IMR-90 (cell line): ENCODE data around the gene FLRT3. TPM values are rescaled to one million over a fixed set of nuclear protein-coding genes. Genes with fewer than 3 reads are reported as not detected.

ENCODE experiments used
- ATAC-seq: fragments of 200-7000 bp; cut with Tn5 transposase; 2 replicates; pipeline ENCODE4 v1.9.1; 2020; ENCODE audit warnings: low read depth, mild to moderate bottlenecking, moderate library complexity
- BruUV-seq: library from RNA; stranded (reverse); fragments of 400-500 nt; replicated peaks from 2 replicates; lab custom pipeline; 2021; lab: Mats Ljungman, UMichigan
- CTCF ChIA-PET: fragments of 300-600 bp; formaldehyde crosslinking; extraction: SDS; loops from one replicate; lab custom pipeline; 2021; ENCODE audit warnings: antibody characterized with exemption; lab: Yijun Ruan, JAX
- POLR2A ChIA-PET: fragments of 300-600 bp; sonication (Branson Sonifier 250); formaldehyde crosslinking; loops from one replicate; lab custom pipeline; 2022; ENCODE audit warnings: antibody characterized with exemption; ENCODE audit not compliant: unreplicated experiment; lab: Charles Lee
- DNase-seq: peaks from one replicate; pipeline ENCODE4 v3.0.0; 2013
- H2AFZ ChIP-seq: replicated peaks from 2 replicates; pipeline ENCODE3; 2013; ENCODE audit warnings: low read length, mild to moderate bottlenecking; ENCODE audit not compliant: poor library complexity
- H2AK5ac ChIP-seq: 2 replicates; pipeline ENCODE4 v1.6.1; 2013; ENCODE audit warnings: low read depth, low read length, inconsistent platforms
- H2AK9ac ChIP-seq: replicated peaks from 2 replicates; pipeline ENCODE3; 2013; ENCODE audit warnings: mild to moderate bottlenecking, low read depth, low read length, moderate library complexity; ENCODE audit not compliant: poor library complexity
- H2BK120ac ChIP-seq: 2 replicates; pipeline ENCODE4 v1.6.1; 2013; ENCODE audit warnings: low read depth, low read length, inconsistent platforms
- H2BK15ac ChIP-seq: 3 replicates; pipeline ENCODE4 v1.6.1; 2013; ENCODE audit warnings: low read depth, low read length, inconsistent platforms
- H2BK20ac ChIP-seq: 2 replicates; pipeline ENCODE4 v1.6.1; 2013; ENCODE audit warnings: low read depth, mild to moderate bottlenecking, inconsistent platforms, low read length, moderate library complexity
- H2BK5ac ChIP-seq: 2 replicates; pipeline ENCODE4 v1.6.1; 2013; ENCODE audit warnings: mild to moderate bottlenecking, low read depth, low read length, inconsistent platforms; ENCODE audit not compliant: poor library complexity, severe bottlenecking
- H3K14ac ChIP-seq: replicated peaks from 2 replicates; pipeline ENCODE4 v1.6.1; 2013; ENCODE audit warnings: low read depth, low read length, inconsistent platforms
- H3K18ac ChIP-seq: 2 replicates; pipeline ENCODE4 v1.6.1; 2013; ENCODE audit warnings: low read depth, low read length, control low read depth
- H3K23ac ChIP-seq: 2 replicates; pipeline ENCODE4 v1.6.1; 2013; ENCODE audit warnings: low read depth, low read length, inconsistent platforms
- H3K27ac ChIP-seq: 2 replicates; pipeline ENCODE4 v1.5.1; 2013; ENCODE audit warnings: mild to moderate bottlenecking, control low read depth, low read length; ENCODE audit not compliant: insufficient read depth
- H3K27me3 ChIP-seq: 2 replicates; pipeline ENCODE4 v1.6.1; 2013; ENCODE audit warnings: low read length; ENCODE audit not compliant: control insufficient read depth, insufficient read depth
- H3K36me3 ChIP-seq: 2 replicates; pipeline ENCODE4 v1.6.1; 2013; ENCODE audit warnings: low read length, mixed read lengths; ENCODE audit not compliant: control insufficient read depth, insufficient read depth
- H3K4ac ChIP-seq: 2 replicates; pipeline ENCODE4 v1.6.1; 2013; ENCODE audit warnings: low read depth, low read length, inconsistent platforms
- H3K4me1 ChIP-seq: 2 replicates; pipeline ENCODE4 v1.6.1; 2013; ENCODE audit warnings: low read length, mixed read lengths; ENCODE audit not compliant: control insufficient read depth, insufficient read depth
- H3K4me2 ChIP-seq: 2 replicates; pipeline ENCODE4 v1.6.1; 2013; ENCODE audit warnings: low read depth, mild to moderate bottlenecking, control low read depth, low read length, moderate library complexity
- H3K4me3 ChIP-seq: 2 replicates; pipeline ENCODE4 v1.5.1; 2013; ENCODE audit warnings: low read depth, mild to moderate bottlenecking, control low read depth, low read length, moderate library complexity; ENCODE audit not compliant: insufficient read depth
- H3K56ac ChIP-seq: 2 replicates; pipeline ENCODE4 v1.6.1; 2013; ENCODE audit warnings: low read length, inconsistent platforms; ENCODE audit not compliant: insufficient read depth; ENCODE audit errors: extremely low read depth
- H3K79me1 ChIP-seq, 2 experiments: 2 replicates each; pipeline ENCODE4 v1.6.1; 2013; ENCODE audit warnings: low read length in 2 of 2, inconsistent platforms in 1 of 2, low read depth in 1 of 2
- H3K9ac ChIP-seq: 2 replicates; pipeline ENCODE4 v1.6.1; 2013; ENCODE audit warnings: low read depth, low read length, control low read depth
- H3K9me1 ChIP-seq: 2 replicates; pipeline ENCODE4 v1.6.1; 2013; ENCODE audit warnings: low read length, inconsistent platforms; ENCODE audit not compliant: insufficient read depth
- H3K9me3 ChIP-seq: 2 replicates; pipeline ENCODE4 v1.6.1; 2013; ENCODE audit warnings: low read length; ENCODE audit not compliant: control insufficient read depth, insufficient read depth
- H4K20me1 ChIP-seq: 2 replicates; pipeline ENCODE4 v1.6.1; 2013; ENCODE audit warnings: low read length, inconsistent platforms; ENCODE audit not compliant: insufficient read depth
- H4K5ac ChIP-seq: 2 replicates; pipeline ENCODE4 v1.6.1; 2013; ENCODE audit warnings: mild to moderate bottlenecking, low read depth, low read length, control low read depth
- H4K8ac ChIP-seq, 2 experiments: 2 replicates each; pipeline ENCODE4 v1.6.1; 2013; ENCODE audit warnings: low read depth in 2 of 2, low read length in 2 of 2, control low read depth in 1 of 2, inconsistent platforms in 1 of 2
- H4K91ac ChIP-seq: 2 replicates; pipeline ENCODE4 v1.6.1; 2013; ENCODE audit warnings: low read depth, low read length, inconsistent platforms; ENCODE audit not compliant: insufficient read depth
- BHLHE40 ChIP-seq: fragments of 150-350 bp; IDR thresholded peaks from 2 replicates; pipeline ENCODE4 v1.6.1; 2016; ENCODE audit warnings: mild to moderate bottlenecking, low read depth, low read length
- WGBS, 2 experiments: methylation state at CpG; one replicate each; pipeline versions ENCODE4 v1.1.5 to v1.1.7; 2013; ENCODE audit warnings: missing lambda C conversion rate in 2 of 2; ENCODE audit not compliant: insufficient read length in 1 of 2; ENCODE audit errors: extremely low coverage in 2 of 2; 5-methylcytosine and 5-hydroxymethylcytosine counted together
- dilution Hi-C: fragments of 300-500 bp; cut with HindIII; formaldehyde crosslinking; loops from one replicate; pipeline ENCODE4 v1.14.3; 2018; ENCODE audit warnings: low sequenced_read_pairs; ENCODE audit not compliant: unreplicated experiment
- in situ Hi-C: fragments of 300-500 bp; cut with MboI; formaldehyde crosslinking; loops from 3 replicates; pipeline ENCODE4 v1.14.3; 2019; ENCODE audit warnings: low sequenced_read_pairs, inconsistent platforms, mixed read lengths
- intact Hi-C: fragments of 100-400 bp; cut with micrococcal nuclease; formaldehyde crosslinking; loops from 2 replicates; pipeline ENCODE4 v1.10.0; 2022
- polyA plus RNA-seq, 3 experiments: library from polyadenylated mRNA; depleted of rRNA; stranded (reverse); fragments of >200 nt; gene quantifications; 2 replicates each; pipeline ENCODE4 v1.2.3, GENCODE V29; 2012; ENCODE audit warnings: low replicate concordance in 1 of 3
- total RNA-seq: library from RNA; depleted of rRNA; stranded (reverse); fragments of >200 nt; gene quantifications from 2 replicates; pipeline ENCODE4 v1.2.3, GENCODE V29; 2012

FLRT3 gene
- total and polyA plus RNA-seq, 2 of the 4 experiments (the other 2 are of a cell fraction): 1.8 to 6.6 TPM

DNA sequence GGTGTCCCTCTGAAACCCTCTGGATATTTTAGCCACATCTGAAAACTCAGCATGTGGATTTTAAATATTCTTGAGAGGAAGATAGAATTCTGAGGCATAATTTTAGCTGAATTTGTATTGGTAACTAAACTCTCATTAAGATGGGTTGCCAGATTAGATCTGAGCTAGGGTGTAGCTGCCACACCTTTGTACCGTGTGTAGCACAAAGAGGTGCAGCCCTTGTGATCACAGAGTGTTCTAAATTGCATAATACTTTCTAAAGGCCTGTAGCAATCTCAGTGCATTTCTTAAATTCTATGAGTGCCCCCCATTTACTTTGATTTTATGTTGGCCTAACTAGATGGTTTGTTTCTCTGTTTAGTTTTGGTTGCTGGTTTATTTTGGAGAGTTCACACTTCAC lies 53.0 kb downstream of the FLRT3 start:
- no peak for DNase-seq
- ChIA-PET POLR2A (no interaction called here), CTCF (interaction anchor here (0.6 kb wide), 1 partner anchor 466 kb away, joined by 6 read pairs; no protein-coding TSS in a partner anchor)
- Histone ChIP-seq H3K23ac (no peak overlapping the region), H3K4me1 (no peaks in the 10 kb centered on the region), H2BK20ac (no peak overlapping the region), H3K4ac (no peak overlapping the region), H3K9ac (no peak overlapping the region), H3K14ac (no peak overlapping the region), H3K79me1 (no peaks in the 10 kb centered on the region), H3K9me1 (no peaks in the 10 kb centered on the region), H2BK5ac (no peak overlapping the region), H3K4me3 (no peak overlapping the region), H3K56ac (no peak overlapping the region), H4K20me1 (no peaks in the 10 kb centered on the region), H4K8ac (no peak overlapping the region), H3K18ac (no peak overlapping the region), H3K27ac (no peak overlapping the region), H2AFZ (no peak overlapping the region), H2BK15ac (no peak overlapping the region), H3K9me3 (no peaks in the 10 kb centered on the region), H2BK120ac (no peak overlapping the region), H3K27me3 (no peaks in the 10 kb centered on the region), H4K91ac (no peak overlapping the region), H2AK9ac (no peak overlapping the region), H3K4me2 (no peak overlapping the region), H2AK5ac (no peak overlapping the region), H4K5ac (no peak overlapping the region), H3K36me3 (no peaks in the 10 kb centered on the region)
- dilution Hi-C loops: no loop called here
- in situ Hi-C loops: no loop called here
- no peak for TF ChIP-seq BHLHE40
- ATAC-seq: no peak
- intact Hi-C loops: no loop called here
- no TSS peak for BruUV-seq
- WGBS, 2 experiments: no CpG with 5 or more reads among the region's 1 CpG
